HEK293T (cell line): ENCODE data around the gene GTF3C5.
"Not testable (repeated sequence)": the region's sequence is repeated elsewhere in the genome, so short reads cannot be mapped to it uniquely, and the experiment has no call there.

Source experiments
- CTCF ChIA-PET: fragments of 350-600 bp; formaldehyde crosslinking; extraction: SDS; loops from one replicate; lab custom pipeline; 2021; ENCODE audit warnings: antibody characterized with exemption, inconsistent platforms; lab: Yijun Ruan, JAX
- POLR2A ChIA-PET: fragments of 350-600 bp; formaldehyde crosslinking; extraction: SDS; loops from one replicate; lab custom pipeline; 2020; ENCODE audit warnings: antibody characterized with exemption, inconsistent platforms; lab: Yijun Ruan, JAX
- DNase-seq: peaks from one replicate; pipeline ENCODE4 v3.0.0; 2012; ENCODE audit warnings: mixed read lengths; ENCODE audit errors: extremely low spot score
- ARNT ChIP-seq: fragments of 450-650 bp; IDR thresholded peaks from 2 replicates; pipeline ENCODE4 v1.6.1; 2017; ENCODE audit warnings: mild to moderate bottlenecking
- BHLHE40 ChIP-seq: fragments of 450-650 bp; IDR thresholded peaks from 2 replicates; pipeline ENCODE4 v1.6.1; 2016; ENCODE audit warnings: mild to moderate bottlenecking, moderate library complexity, borderline replicate concordance
- CTBP1 ChIP-seq: fragments of 450-650 bp; IDR thresholded peaks from 2 replicates; pipeline ENCODE4 v1.6.1; 2016; ENCODE audit warnings: borderline replicate concordance
- ELF4 ChIP-seq: fragments of 450-650 bp; IDR thresholded peaks from 2 replicates; pipeline ENCODE4 v1.6.1; 2017; ENCODE audit warnings: antibody characterized with exemption
- FOXA1 ChIP-seq: fragments of 450-650 bp; IDR thresholded peaks from 2 replicates; pipeline ENCODE4 v1.6.1; 2016; ENCODE audit warnings: mild to moderate bottlenecking
- FOXK2 ChIP-seq: fragments of 450-650 bp; IDR thresholded peaks from 2 replicates; pipeline ENCODE4 v1.6.1; 2016; ENCODE audit warnings: mild to moderate bottlenecking
- FOXM1 ChIP-seq: fragments of 450-650 bp; IDR thresholded peaks from 2 replicates; pipeline ENCODE4 v1.6.1; 2017; ENCODE audit warnings: mild to moderate bottlenecking, borderline replicate concordance
- HDGF ChIP-seq: fragments of 450-650 bp; IDR thresholded peaks from 2 replicates; pipeline ENCODE4 v1.6.1; 2017; ENCODE audit warnings: antibody characterized with exemption, borderline replicate concordance
- L3MBTL2 ChIP-seq: fragments of 450-650 bp; conservative IDR thresholded peaks from 2 replicates; pipeline ENCODE4 v1.6.1; 2016; ENCODE audit warnings: mild to moderate bottlenecking
- LEF1 ChIP-seq: fragments of 450-650 bp; IDR thresholded peaks from 2 replicates; pipeline ENCODE4 v1.6.1; 2017; ENCODE audit warnings: mild to moderate bottlenecking, borderline replicate concordance
- NFRKB ChIP-seq: fragments of 450-650 bp; IDR thresholded peaks from 2 replicates; pipeline ENCODE4 v1.6.1; 2016; ENCODE audit warnings: mild to moderate bottlenecking, moderate library complexity
- PKNOX1 ChIP-seq: fragments of 450-650 bp; IDR thresholded peaks from 2 replicates; pipeline ENCODE4 v1.6.1; 2016
- SP1 ChIP-seq: fragments of 450-650 bp; IDR thresholded peaks from 2 replicates; pipeline ENCODE4 v1.6.1; 2017
- SUZ12 ChIP-seq: fragments of 450-650 bp; IDR thresholded peaks from 2 replicates; pipeline ENCODE4 v1.6.1; 2016; ENCODE audit warnings: mild to moderate bottlenecking
- TARDBP ChIP-seq: fragments of 450-650 bp; IDR thresholded peaks from 2 replicates; pipeline ENCODE4 v1.6.1; 2016
- ZNF384 ChIP-seq: fragments of 450-650 bp; IDR thresholded peaks from 2 replicates; pipeline ENCODE4 v1.6.1; 2016

Gene GTF3C5

GRCh38 chr9:132989414-132989996, 41.3 kb upstream of the GTF3C5 start:
- TF ChIP-seq ELF4 (no peak), SP1 (no peak), NFRKB (no peak), HDGF (no peak), PKNOX1 (no peak), CTBP1 (no peak), FOXK2 (no peak), FOXA1 (no peak), LEF1 (no peak)
- DNase-seq, result no peak
- ChIA-PET CTCF (no interaction called here), POLR2A (no interaction called here)

- peak; percentile 41 for DNase-seq
- CTCF ChIA-PET, POLR2A ChIA-PET: not testable (repeated sequence)
Observed at GRCh38 chr9:132989998-132990557, 40.7 kb upstream of the GTF3C5 start.

- TF ChIP-seq TARDBP (no peak), SUZ12 (no peak), FOXK2 (no peak), SP1 (no peak), CTBP1 (no peak), NFRKB (no peak), FOXA1 (no peak), HDGF (no peak), ELF4 (no peak), L3MBTL2 (no peak), LEF1 (no peak), ZNF384 (no peak), PKNOX1 (no peak), BHLHE40 (no peak), ARNT (no peak), FOXM1 (no peak)
- DNase-seq, result no peak
- POLR2A ChIA-PET, result no interaction called here
- CTCF ChIA-PET, result no interaction called here
Observed at GRCh38 chr9:132990781-132991180, 40.0 kb upstream of the GTF3C5 start.

GRCh38 chr9:132991351-132992300, 39.2 kb upstream of the GTF3C5 start:
- POLR2A ChIA-PET, result no interaction called here
- CTCF ChIA-PET, result interaction anchor here (0.7 kb wide), 1 partner anchor 30 kb away, joined by 4 read pairs; no protein-coding TSS in a partner anchor
- no peak for TF ChIP-seq SP1
- TF ChIP-seq ELF4, result no peak
- no peak for TF ChIP-seq NFRKB
- TF ChIP-seq PKNOX1, result no peak
- TF ChIP-seq FOXM1, result no peak
- no peak for TF ChIP-seq SUZ12
- no peak for TF ChIP-seq ARNT
- no peak for TF ChIP-seq HDGF
- TF ChIP-seq TARDBP, result no peak
- TF ChIP-seq FOXA1, result no peak
- DNase-seq, result no peak

GRCh38 chr9:132993511-132993939, 37.3 kb upstream of the GTF3C5 start:
- TF ChIP-seq ARNT (no peak), CTBP1 (no peak), PKNOX1 (no peak), ELF4 (no peak), L3MBTL2 (no peak)
- no peak for DNase-seq
- ChIA-PET POLR2A (no interaction called here), CTCF (no interaction called here)

GRCh38 chr9:132994410-132995120, 36.2 kb upstream of the GTF3C5 start:
- POLR2A ChIA-PET, result no interaction called here
- CTCF ChIA-PET, result no interaction called here
- no peak for DNase-seq
- TF ChIP-seq ZNF384 (no peak), LEF1 (no peak), CTBP1 (no peak), ELF4 (no peak), BHLHE40 (no peak), TARDBP (no peak), ARNT (no peak), L3MBTL2 (no peak), SP1 (no peak), HDGF (no peak), FOXK2 (no peak), NFRKB (no peak), FOXM1 (no peak)
